ENCODE results near the gene PPP1R1B. TPM values are rescaled to one million over a fixed set of nuclear protein-coding genes. Genes with fewer than 3 reads are reported as not detected.

Gene PPP1R1B
- total and polyA plus RNA-seq, 2 donors from 2014 or later, result 22.9 to 31.1 TPM

DNA sequence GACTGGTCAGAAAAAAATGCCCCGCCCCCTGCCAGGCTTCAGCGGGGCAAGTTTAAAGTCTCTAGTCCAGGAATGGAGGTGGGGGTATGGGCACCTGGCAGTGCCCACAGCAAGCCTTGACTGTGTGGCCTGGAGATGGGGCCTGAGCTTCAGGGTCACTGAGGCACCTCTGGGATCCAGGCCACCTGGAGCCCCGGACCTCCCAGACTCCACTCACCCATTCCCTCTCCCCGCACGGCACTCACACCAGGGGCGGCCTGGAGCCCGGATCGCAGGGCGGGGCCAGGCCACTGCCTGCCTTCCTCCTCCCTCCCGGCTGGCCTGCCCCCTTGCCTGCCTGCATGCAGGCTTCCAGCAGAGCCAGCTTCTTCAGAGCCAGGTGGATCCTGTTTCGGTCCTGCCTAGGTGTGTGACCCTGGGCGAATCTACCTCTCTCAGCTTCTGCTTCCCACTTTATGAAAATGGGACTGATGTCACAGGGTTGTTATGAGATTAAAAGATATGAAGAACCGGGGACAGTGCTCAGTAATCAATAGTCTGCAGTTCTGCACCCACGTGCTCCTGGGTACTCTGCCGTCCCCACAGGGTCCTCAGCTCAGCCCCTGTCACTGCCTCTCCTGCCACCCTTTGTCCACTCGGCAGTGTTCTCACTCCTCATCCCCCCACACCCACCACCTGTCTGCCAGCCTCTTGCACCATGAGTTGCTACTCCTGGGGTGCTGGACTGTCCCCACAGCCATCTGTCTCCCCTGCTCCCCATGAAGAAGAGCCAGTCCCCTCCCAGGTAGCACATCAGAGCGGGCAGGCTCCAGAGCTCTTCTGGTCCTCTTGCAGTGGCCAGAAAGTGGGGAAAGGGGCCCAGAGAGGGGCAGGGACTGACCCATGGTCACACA, 37.2 kb downstream of the PPP1R1B start:
- H3K27ac ChIP-seq (ENCODE audit: low read depth in 2 of 2, low read length in 2 of 2), result peak overlapping the region; percentile 43 to 65
- FAIRE-seq, result no peak
- peaks cover 0 to 37% (median 19%) of the 10 kb centered on the region in 3 donors for H3K4me1 ChIP-seq (ENCODE audit: control insufficient read depth in 2 of 3, insufficient read depth in 2 of 3, low read depth in 1 of 3, low read length in 3 of 3)

GRCh38 chr17:39664581-39665561, 38.1 kb downstream of the PPP1R1B start, which contains the start of gene TCAP:
TSS of gene TCAP (plus strand) at chr17:39665349. CDS start at chr17:39665360, 11 bp downstream.
- Histone ChIP-seq H3K27me3 (ENCODE audit: control insufficient read depth, insufficient read depth, low read length) (no peaks in the 10 kb centered on the region), H3K4me1 (ENCODE audit: control insufficient read depth in 2 of 3, insufficient read depth in 2 of 3, low read depth in 1 of 3, low read length in 3 of 3) (peaks cover 0 to 35% (median 19%) of the 10 kb centered on the region in 3 donors), H3K9ac (ENCODE audit: low read length in 3 of 3) (peak within 1 kb of the TSS in 1 of 3 donors; percentile 36), H3K9me3 (ENCODE audit: control insufficient read depth in 2 of 3, insufficient read depth in 1 of 3, low read length in 3 of 3) (no peaks in the 10 kb centered on the region), H3K36me3 (ENCODE audit: control insufficient read depth in 2 of 3, insufficient read depth in 3 of 3, low read length in 3 of 3) (peaks cover 0 to 16% (median 6%) of the 10 kb centered on the region in 3 donors), H3K27ac (ENCODE audit: low read depth in 2 of 2, low read length in 2 of 2) (peak within 1 kb of the TSS in 1 of 2 donors; percentile 43), H3K4me3 (ENCODE audit: low read length in 3 of 3) (no peak within 1 kb of the TSS)
- intact Hi-C loops (cut with DNase I), result no loop called here
- TF ChIP-seq, protein P1, sequence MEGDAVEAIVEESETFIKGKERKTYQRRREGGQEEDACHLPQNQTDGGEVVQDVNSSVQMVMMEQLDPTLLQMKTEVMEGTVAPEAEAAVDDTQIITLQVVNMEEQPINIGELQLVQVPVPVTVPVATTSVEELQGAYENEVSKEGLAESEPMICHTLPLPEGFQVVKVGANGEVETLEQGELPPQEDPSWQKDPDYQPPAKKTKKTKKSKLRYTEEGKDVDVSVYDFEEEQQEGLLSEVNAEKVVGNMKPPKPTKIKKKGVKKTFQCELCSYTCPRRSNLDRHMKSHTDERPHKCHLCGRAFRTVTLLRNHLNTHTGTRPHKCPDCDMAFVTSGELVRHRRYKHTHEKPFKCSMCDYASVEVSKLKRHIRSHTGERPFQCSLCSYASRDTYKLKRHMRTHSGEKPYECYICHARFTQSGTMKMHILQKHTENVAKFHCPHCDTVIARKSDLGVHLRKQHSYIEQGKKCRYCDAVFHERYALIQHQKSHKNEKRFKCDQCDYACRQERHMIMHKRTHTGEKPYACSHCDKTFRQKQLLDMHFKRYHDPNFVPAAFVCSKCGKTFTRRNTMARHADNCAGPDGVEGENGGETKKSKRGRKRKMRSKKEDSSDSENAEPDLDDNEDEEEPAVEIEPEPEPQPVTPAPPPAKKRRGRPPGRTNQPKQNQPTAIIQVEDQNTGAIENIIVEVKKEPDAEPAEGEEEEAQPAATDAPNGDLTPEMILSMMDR (IDR thresholded peaks at IDR 0.05; ENCODE audit: borderline replicate concordance, extremely low read depth, insufficient read depth), result no peak
- peak in 1 of 5 donors; percentile 77 for DNase-seq
- FAIRE-seq, result no peak

More for the DNA sequence above, 37.2 kb downstream of the PPP1R1B start:
- H3K9me3 ChIP-seq (ENCODE audit: control insufficient read depth in 2 of 3, insufficient read depth in 1 of 3, low read length in 3 of 3), result no peaks in the 10 kb centered on the region
- DNase-seq, result peak in 1 of 5 donors; percentile 80
- peak overlapping the region in 1 of 3 donors; percentile 36 for H3K9ac ChIP-seq (ENCODE audit: low read length in 3 of 3)
- no peak overlapping the region for H3K4me3 ChIP-seq (ENCODE audit: low read length in 3 of 3)
- intact Hi-C loops (cut with DNase I), result no loop called here
- peaks cover 0 to 18% (median 6%) of the 10 kb centered on the region in 3 donors for H3K36me3 ChIP-seq (ENCODE audit: control insufficient read depth in 2 of 3, insufficient read depth in 3 of 3, low read length in 3 of 3)
- no peaks in the 10 kb centered on the region for H3K27me3 ChIP-seq (ENCODE audit: control insufficient read depth, insufficient read depth, low read length)
- TF ChIP-seq, protein P1 (IDR thresholded peaks at IDR 0.05; ENCODE audit: borderline replicate concordance, extremely low read depth, insufficient read depth), result no peak

DNA sequence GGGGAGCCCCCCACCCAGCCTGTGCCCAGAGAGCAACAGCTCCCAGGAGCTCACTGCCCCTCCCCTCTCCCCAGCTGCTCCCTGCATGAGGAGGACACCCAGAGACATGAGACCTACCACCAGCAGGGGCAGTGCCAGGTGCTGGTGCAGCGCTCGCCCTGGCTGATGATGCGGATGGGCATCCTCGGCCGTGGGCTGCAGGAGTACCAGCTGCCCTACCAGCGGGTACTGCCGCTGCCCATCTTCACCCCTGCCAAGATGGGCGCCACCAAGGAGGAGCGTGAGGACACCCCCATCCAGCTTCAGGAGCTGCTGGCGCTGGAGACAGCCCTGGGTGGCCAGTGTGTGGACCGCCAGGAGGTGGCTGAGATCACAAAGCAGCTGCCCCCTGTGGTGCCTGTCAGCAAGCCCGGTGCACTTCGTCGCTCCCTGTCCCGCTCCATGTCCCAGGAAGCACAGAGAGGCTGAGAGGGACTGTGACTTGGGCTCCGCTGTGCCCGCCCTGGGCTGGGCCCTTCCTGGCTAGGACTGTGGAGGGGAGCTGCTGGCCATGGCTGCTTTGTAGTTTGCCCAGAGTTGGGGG, 39.0 kb downstream of the PPP1R1B start:
- FAIRE-seq (no peak), DNase-seq (peak in 1 of 5 donors; percentile 77)
- no peak overlapping the region for H3K9ac ChIP-seq (ENCODE audit: low read length in 3 of 3)
- peaks cover 0 to 32% (median 19%) of the 10 kb centered on the region in 3 donors for H3K4me1 ChIP-seq (ENCODE audit: control insufficient read depth in 2 of 3, insufficient read depth in 2 of 3, low read depth in 1 of 3, low read length in 3 of 3)
- no peak overlapping the region for H3K4me3 ChIP-seq (ENCODE audit: low read length in 3 of 3)
- intact Hi-C loops (cut with DNase I), result no loop called here
- H3K9me3 ChIP-seq (ENCODE audit: control insufficient read depth in 2 of 3, insufficient read depth in 1 of 3, low read length in 3 of 3), result no peaks in the 10 kb centered on the region
- TF ChIP-seq, protein P1 (IDR thresholded peaks at IDR 0.05; ENCODE audit: borderline replicate concordance, extremely low read depth, insufficient read depth), result no peak
- no peak overlapping the region for H3K27ac ChIP-seq (ENCODE audit: low read depth in 2 of 2, low read length in 2 of 2)
- H3K27me3 ChIP-seq (ENCODE audit: control insufficient read depth, insufficient read depth, low read length), result no peaks in the 10 kb centered on the region
- H3K36me3 ChIP-seq (ENCODE audit: control insufficient read depth in 2 of 3, insufficient read depth in 3 of 3, low read length in 3 of 3), result peaks cover 0 to 7% (median 6%) of the 10 kb centered on the region in 3 donors
